Thyroid gland (tissue), 4 donors: ENCODE data around the gene SCAANT1. TPM values are rescaled to one million over a fixed set of nuclear protein-coding genes. Genes with fewer than 3 reads are reported as not detected.

Source experiments
- DNase-seq, 2 donors: peaks; one replicate each; pipeline ENCODE4 v3.0.0-alpha.2; 2019
- H3K27ac ChIP-seq, 3 donors: fragments of 200-600 bp; sonication (generic); 1 replicate in 2 of 3; 2 replicates in 1 of 3; pipeline ENCODE4 v1.5.1; 2016 to 2019; ENCODE audit warnings: mild to moderate bottlenecking in 1 of 3, moderate library complexity in 1 of 3
- H3K27me3 ChIP-seq: fragments of 200-600 bp; sonication (generic); one replicate; pipeline ENCODE4 v1.5.1; 2019
- H3K36me3 ChIP-seq, 2 donors: fragments of 200-600 bp; sonication (generic); one replicate each; pipeline ENCODE4 v1.5.1; 2016 to 2019
- H3K4me1 ChIP-seq, 2 donors: fragments of 200-600 bp; sonication (generic); one replicate each; pipeline ENCODE4 v1.5.1; 2017 to 2019
- H3K4me3 ChIP-seq, 3 donors: fragments of 200-600 bp; sonication (generic); replicated peaks in 1 of 3; 1 replicate in 2 of 3; 2 replicates in 1 of 3; pipeline ENCODE4 v1.5.1; 2016; ENCODE audit warnings: mild to moderate bottlenecking in 1 of 3
- H3K9me3 ChIP-seq: fragments of 200-600 bp; sonication (generic); one replicate; pipeline ENCODE4 v1.5.1; 2017
- POLR2A ChIP-seq, 2 donors: fragments of 450-650 bp; IDR thresholded peaks; one replicate each; pipeline ENCODE4 v1.6.1; 2017; ENCODE audit warnings: antibody characterized with exemption in 2 of 2, mild to moderate bottlenecking in 2 of 2, moderate library complexity in 1 of 2
- WGBS, 2 donors: methylation state at CpG; one replicate each; pipeline ENCODE4 v1.1.5; 2017; 5-methylcytosine and 5-hydroxymethylcytosine counted together
- intact Hi-C: fragments of 100-400 bp; cut with DNase I; formaldehyde crosslinking; loops from one replicate; pipeline ENCODE4 v1.15.1; 2023
- total RNA-seq, 4 donors: library from RNA; depleted of rRNA; stranded (reverse); fragments of >200 nt; gene quantifications; one replicate each; pipeline ENCODE4 v1.2.3, GENCODE V29; 2016
- TF ChIP-seq, protein P1 (sequence below), 6 experiments: fragments of 200-600 bp in 3 of 6; fragments of 450-650 bp in 3 of 6; sonication (generic) in 3 of 6; IDR thresholded peaks; one replicate each; pipeline ENCODE4 v1.5.1; 2016 to 2019; ENCODE audit warnings: antibody characterized with exemption in 6 of 6, mild to moderate bottlenecking in 2 of 6, inconsistent platforms in 1 of 6, moderate library complexity in 1 of 6

Gene SCAANT1
- total RNA-seq, 4 donors from 2014 or later = not detected

DNA sequence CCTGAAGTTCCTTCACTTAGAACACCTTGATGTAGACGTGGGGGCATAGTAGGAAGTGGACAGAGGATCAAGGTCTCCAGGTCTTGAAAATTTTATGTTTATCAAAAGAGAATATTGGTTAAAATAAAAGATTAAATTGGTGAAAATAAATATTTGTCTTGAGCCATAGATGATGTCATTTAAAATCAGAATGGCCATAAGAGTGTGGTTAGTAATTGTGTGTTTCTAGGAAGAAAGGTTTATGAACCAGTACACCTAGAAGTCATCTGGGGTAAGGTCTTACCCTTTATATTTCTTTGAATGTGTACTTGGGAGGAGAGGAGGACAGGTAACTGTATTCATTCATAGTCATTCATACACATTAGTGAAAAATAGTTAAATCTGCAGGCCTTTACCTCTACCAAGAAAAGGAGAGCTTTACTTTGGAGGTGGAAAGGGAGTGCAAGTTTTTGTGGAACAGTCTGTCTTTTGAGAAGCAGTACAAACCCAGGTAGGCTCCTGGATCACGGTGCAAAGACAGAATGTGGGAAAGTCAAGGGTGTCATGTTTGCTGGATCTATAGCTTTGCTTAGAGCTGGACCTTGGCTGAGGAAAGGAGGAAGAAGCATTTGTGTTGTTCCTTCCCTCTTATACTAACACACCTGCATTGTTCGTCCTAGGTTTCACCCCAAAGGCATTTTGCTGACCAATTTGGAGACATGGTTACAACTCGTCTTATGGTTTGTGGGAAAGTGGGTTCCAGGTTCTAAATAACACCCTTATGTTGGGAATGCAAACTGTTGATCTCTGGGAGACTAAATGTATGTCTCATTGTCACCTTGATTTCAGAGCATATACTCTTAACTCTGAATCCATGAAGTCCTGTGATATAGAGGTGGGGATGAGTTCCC lies 6.2 kb downstream of the SCAANT1 start:
- H3K4me3 ChIP-seq = no peak overlapping the region
- intact Hi-C loops = no loop called here
- H3K4me1 ChIP-seq = peaks cover 0 to 2% of the 10 kb centered on the region in 2 donors
- no peaks in the 10 kb centered on the region for H3K27me3 ChIP-seq
- H3K36me3 ChIP-seq = no peaks in the 10 kb centered on the region
- TF ChIP-seq POLR2A (IDR thresholded peaks at IDR 0.05) = no peak
- TF ChIP-seq, protein P1, sequence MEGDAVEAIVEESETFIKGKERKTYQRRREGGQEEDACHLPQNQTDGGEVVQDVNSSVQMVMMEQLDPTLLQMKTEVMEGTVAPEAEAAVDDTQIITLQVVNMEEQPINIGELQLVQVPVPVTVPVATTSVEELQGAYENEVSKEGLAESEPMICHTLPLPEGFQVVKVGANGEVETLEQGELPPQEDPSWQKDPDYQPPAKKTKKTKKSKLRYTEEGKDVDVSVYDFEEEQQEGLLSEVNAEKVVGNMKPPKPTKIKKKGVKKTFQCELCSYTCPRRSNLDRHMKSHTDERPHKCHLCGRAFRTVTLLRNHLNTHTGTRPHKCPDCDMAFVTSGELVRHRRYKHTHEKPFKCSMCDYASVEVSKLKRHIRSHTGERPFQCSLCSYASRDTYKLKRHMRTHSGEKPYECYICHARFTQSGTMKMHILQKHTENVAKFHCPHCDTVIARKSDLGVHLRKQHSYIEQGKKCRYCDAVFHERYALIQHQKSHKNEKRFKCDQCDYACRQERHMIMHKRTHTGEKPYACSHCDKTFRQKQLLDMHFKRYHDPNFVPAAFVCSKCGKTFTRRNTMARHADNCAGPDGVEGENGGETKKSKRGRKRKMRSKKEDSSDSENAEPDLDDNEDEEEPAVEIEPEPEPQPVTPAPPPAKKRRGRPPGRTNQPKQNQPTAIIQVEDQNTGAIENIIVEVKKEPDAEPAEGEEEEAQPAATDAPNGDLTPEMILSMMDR (IDR thresholded peaks at IDR 0.05) = no peak
- no peak for DNase-seq
- no peak overlapping the region for H3K27ac ChIP-seq
- WGBS, 2 donors = 95% methylated on average over 4 of the region's 4 CpGs
- H3K9me3 ChIP-seq = no peaks in the 10 kb centered on the region

DNA sequence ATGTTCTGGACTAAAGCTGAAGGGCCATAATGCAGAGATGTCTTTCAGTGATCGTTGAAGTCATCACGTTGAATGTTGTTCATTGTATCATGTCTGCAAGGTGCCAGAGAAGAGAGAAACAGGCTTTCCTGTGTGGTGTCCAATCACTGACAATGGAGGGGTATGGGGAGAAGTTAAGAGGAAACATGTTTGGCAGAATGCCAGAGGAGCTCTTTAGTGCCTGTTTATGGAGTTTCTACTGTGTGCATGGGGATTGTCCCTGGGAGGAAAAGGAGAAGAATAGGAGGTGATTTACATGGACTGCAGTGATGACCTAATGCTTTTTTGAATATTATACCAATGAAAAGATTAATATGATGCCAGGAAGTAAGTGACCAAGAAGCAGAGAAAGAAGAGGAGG lies 11.7 kb downstream of the SCAANT1 start:
- H3K27ac ChIP-seq = no peak overlapping the region
- no peak for TF ChIP-seq POLR2A (IDR thresholded peaks at IDR 0.05)
- TF ChIP-seq, protein P1 (IDR thresholded peaks at IDR 0.05) = no peak
- no peaks in the 10 kb centered on the region for H3K36me3 ChIP-seq
- 57 to 66% methylated on average over 2 of the region's 2 CpGs for WGBS, 2 donors
- H3K27me3 ChIP-seq = no peaks in the 10 kb centered on the region
- peaks cover 0 to 4% of the 10 kb centered on the region in 2 donors for H3K4me1 ChIP-seq
- no peak overlapping the region for H3K4me3 ChIP-seq
- no peaks in the 10 kb centered on the region for H3K9me3 ChIP-seq
- DNase-seq = no peak
- intact Hi-C loops = no loop called here

DNA sequence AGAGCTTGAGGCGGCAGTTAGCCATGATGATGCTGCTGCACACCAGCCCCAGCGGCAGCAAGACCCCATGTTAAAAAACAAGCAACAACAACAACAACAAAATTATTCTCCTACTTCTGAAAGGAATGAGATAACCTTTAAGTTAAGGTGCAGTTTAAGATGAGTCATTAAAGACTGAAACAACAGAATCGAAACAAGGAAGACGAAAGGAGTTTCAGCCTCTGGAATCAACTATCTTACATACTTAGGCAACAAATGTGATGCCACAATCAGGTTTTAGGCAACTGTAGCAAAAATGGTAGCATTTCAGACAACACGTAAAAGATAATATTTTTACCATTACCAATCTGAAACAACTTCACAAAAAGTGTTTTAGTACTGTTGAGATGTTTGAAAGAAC lies 12.2 kb downstream of the SCAANT1 start:
- H3K27me3 ChIP-seq = no peaks in the 10 kb centered on the region
- H3K4me3 ChIP-seq = no peak overlapping the region
- no peaks in the 10 kb centered on the region for H3K9me3 ChIP-seq
- intact Hi-C loops = no loop called here
- H3K36me3 ChIP-seq = no peaks in the 10 kb centered on the region
- H3K27ac ChIP-seq = no peak overlapping the region
- peaks cover 0 to 9% of the 10 kb centered on the region in 2 donors for H3K4me1 ChIP-seq
- no peak for DNase-seq
- no peak for TF ChIP-seq POLR2A (IDR thresholded peaks at IDR 0.05)
- TF ChIP-seq, protein P1 (IDR thresholded peaks at IDR 0.05) = no peak
- WGBS, 2 donors = 92 to 98% methylated on average over 5 of the region's 5 CpGs

DNA sequence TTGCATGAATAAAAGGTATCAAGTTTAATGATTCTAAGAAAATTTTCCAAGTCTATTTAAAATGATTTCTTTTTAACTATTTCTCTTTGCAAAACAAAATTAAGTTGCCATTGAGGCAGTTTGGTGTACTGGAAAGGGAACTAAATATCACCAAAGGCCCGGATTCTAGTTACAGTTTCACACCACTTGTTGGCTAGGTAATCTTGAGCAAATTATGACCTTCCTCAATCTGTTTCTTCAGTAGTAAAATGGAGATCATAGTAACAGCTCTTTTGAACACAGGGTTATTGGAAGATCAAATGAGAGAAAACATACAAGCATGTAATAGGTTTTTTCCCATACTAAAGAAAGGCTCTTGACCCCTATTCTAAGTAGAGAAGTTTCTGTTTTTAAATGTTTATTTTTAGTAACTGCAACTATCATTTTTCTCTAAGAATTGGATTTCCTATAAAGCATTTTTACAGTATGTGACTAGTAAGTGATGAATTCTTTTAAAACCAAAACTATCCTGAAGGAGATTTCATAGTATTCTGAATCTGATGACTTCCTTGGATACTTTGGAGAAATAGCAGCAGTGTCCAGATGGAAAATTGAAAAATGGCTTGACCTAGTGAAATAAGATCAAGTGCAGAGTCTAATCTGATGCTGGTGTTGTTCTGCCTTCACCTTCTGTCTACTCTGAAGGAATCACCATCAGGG lies 15.7 kb downstream of the SCAANT1 start:
- no peak overlapping the region for H3K4me3 ChIP-seq
- intact Hi-C loops = no loop called here
- no peak for TF ChIP-seq POLR2A (IDR thresholded peaks at IDR 0.05)
- TF ChIP-seq, protein P1 (IDR thresholded peaks at IDR 0.05) = no peak
- H3K36me3 ChIP-seq = no peaks in the 10 kb centered on the region
- no peaks in the 10 kb centered on the region for H3K27me3 ChIP-seq
- no peak overlapping the region for H3K27ac ChIP-seq
- peaks cover 0 to 29% of the 10 kb centered on the region in 2 donors for H3K4me1 ChIP-seq
- no peak for DNase-seq
- WGBS, 2 donors = 77 to 84% methylated on average over 1 of the region's 1 CpG
- no peaks in the 10 kb centered on the region for H3K9me3 ChIP-seq
